ENCODE results near the gene LNPK. TPM values are rescaled to one million over a fixed set of nuclear protein-coding genes. Genes with fewer than 3 reads are reported as not detected.

Gene LNPK
- total and polyA plus RNA-seq, 9 of the 15 experiments (the other 6 are each of a cell fraction or from before 2014, with no cell fraction given), result 6.4 to 40.4 (median 21.3) TPM

DNA sequence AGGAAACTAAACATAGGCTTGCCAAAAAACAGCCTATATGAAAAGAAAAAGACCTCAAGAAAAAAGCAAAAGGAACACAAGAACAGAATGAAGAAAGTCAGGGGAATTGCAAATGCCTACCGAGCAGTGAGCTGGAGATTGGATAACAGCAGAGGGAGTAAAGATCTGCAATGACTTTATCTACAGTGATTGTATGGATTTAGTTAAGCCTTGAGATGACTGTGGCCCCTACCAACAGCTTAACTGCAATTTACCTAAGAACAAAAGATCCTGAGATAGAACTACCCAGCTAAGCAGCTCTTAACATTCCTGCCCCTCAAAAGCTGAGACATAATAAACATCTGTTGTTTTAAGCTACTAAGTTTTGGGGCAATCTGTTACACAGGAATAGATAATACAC is 20.5 kb downstream of the LNPK start:
- Histone ChIP-seq H3K9ac (ENCODE audit: insufficient read depth in 1 of 2, low read depth in 2 of 2, low read length in 2 of 2) (no peak overlapping the region), H3K9me1 (ENCODE audit: control insufficient read depth, insufficient read depth, low read length) (no peaks in the 10 kb centered on the region), H2AFZ (ENCODE audit: low read depth, low read length) (no peak overlapping the region), H3K4me1 (replicated peaks in 1 of 2; ENCODE audit: control insufficient read depth in 2 of 2, insufficient read depth in 2 of 2, low read length in 2 of 2) (no peaks in the 10 kb centered on the region), H3K9me3 (replicated peaks; ENCODE audit: control insufficient read depth, insufficient read depth, low read depth, low read length) (no peaks in the 10 kb centered on the region), H3K27me3 (ENCODE audit: control insufficient read depth in 2 of 2, insufficient read depth in 2 of 2, low read length in 2 of 2) (no peaks in the 10 kb centered on the region), H3K36me3 (ENCODE audit: control insufficient read depth, insufficient read depth, low read length) (peaks cover 34% of the 10 kb centered on the region; the same call in 2 of the 3 replicates), H3K4me3 (no peak overlapping the region), H3K27ac (ENCODE audit: extremely low read depth, low read depth, low read length) (no peak overlapping the region), H4K20me1 (replicated peaks; ENCODE audit: control insufficient read depth, insufficient read depth, low read length) (no peaks in the 10 kb centered on the region), H3K79me2 (ENCODE audit: control insufficient read depth, insufficient read depth, low read length) (0 out of 3 replicates have a peak, but pooled peaks cover under 1% of the 10 kb centered on the region), H3K4me2 (ENCODE audit: insufficient read depth, low read length) (no peak overlapping the region)
- TF ChIP-seq RAD21 (CRISPR knock-in tag; conservative IDR thresholded peaks at IDR 0.05 in 1 of 2, IDR thresholded peaks at IDR 0.05 in 1 of 2) (peak; percentile 22 to 23; a peak in 2 of 4 replicates), PCBP2 (IDR thresholded peaks at IDR 0.05; ENCODE audit: low read depth, low read length, poor library complexity, severe bottlenecking) (no peak), CHCHD3 (CRISPR knock-in tag; IDR thresholded peaks at IDR 0.05) (no peak), RNF2 (IDR thresholded peaks at IDR 0.05) (no peak)
- TF ChIP-seq, protein P1, sequence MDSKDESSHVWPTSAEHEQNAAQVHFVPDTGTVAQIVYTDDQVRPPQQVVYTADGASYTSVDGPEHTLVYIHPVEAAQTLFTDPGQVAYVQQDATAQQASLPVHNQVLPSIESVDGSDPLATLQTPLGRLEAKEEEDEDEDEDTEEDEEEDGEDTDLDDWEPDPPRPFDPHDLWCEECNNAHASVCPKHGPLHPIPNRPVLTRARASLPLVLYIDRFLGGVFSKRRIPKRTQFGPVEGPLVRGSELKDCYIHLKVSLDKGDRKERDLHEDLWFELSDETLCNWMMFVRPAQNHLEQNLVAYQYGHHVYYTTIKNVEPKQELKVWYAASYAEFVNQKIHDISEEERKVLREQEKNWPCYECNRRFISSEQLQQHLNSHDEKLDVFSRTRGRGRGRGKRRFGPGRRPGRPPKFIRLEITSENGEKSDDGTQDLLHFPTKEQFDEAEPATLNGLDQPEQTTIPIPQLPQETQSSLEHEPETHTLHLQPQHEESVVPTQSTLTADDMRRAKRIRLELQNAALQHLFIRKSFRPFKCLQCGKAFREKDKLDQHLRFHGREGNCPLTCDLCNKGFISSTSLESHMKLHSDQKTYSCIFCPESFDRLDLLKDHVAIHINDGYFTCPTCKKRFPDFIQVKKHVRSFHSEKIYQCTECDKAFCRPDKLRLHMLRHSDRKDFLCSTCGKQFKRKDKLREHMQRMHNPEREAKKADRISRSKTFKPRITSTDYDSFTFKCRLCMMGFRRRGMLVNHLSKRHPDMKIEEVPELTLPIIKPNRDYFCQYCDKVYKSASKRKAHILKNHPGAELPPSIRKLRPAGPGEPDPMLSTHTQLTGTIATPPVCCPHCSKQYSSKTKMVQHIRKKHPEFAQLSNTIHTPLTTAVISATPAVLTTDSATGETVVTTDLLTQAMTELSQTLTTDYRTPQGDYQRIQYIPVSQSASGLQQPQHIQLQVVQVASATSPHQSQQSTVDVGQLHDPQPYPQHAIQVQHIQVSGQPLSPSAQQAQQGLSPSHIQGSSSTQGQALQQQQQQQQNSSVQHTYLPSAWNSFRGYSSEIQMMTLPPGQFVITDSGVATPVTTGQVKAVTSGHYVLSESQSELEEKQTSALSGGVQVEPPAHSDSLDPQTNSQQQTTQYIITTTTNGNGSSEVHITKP (IDR thresholded peaks at IDR 0.05; ENCODE audit: partially characterized antibody), result no peak
- TF ChIP-seq, protein P2, sequence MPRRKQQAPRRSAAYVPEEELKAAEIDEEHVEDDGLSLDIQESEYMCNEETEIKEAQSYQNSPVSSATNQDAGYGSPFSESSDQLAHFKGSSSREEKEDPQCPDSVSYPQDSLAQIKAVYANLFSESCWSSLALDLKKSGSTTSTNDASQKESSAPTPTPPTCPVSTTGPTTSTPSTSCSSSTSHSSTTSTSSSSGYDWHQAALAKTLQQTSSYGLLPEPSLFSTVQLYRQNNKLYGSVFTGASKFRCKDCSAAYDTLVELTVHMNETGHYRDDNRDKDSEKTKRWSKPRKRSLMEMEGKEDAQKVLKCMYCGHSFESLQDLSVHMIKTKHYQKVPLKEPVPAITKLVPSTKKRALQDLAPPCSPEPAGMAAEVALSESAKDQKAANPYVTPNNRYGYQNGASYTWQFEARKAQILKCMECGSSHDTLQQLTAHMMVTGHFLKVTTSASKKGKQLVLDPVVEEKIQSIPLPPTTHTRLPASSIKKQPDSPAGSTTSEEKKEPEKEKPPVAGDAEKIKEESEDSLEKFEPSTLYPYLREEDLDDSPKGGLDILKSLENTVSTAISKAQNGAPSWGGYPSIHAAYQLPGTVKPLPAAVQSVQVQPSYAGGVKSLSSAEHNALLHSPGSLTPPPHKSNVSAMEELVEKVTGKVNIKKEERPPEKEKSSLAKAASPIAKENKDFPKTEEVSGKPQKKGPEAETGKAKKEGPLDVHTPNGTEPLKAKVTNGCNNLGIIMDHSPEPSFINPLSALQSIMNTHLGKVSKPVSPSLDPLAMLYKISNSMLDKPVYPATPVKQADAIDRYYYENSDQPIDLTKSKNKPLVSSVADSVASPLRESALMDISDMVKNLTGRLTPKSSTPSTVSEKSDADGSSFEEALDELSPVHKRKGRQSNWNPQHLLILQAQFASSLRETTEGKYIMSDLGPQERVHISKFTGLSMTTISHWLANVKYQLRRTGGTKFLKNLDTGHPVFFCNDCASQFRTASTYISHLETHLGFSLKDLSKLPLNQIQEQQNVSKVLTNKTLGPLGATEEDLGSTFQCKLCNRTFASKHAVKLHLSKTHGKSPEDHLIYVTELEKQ (CRISPR knock-in tag; IDR thresholded peaks at IDR 0.05), result no peak
- in situ Hi-C loops (cut with MboI) (no loop called here), intact Hi-C loops (cut with micrococcal nuclease) (no loop called here)
- no peak for FAIRE-seq
- ChIA-PET CTCF (ENCODE audit: low intra/inter-chr PET ratio) (interaction anchor here (1.8 kb wide), 1 partner anchor 98 kb away, joined by 4 read pairs; no protein-coding TSS in a partner anchor), POLR2A (interaction anchor here (0.6 to 1.5 kb wide), 4 partner anchors 9 to 21 kb away, joined by 3 to 5 read pairs (median 4); partner anchors contain the start of gene LNPK)
- peak; percentile 46; the same call in 2 of the 3 replicates for ATAC-seq
- DNase-seq (ENCODE audit: extremely low read depth in 1 of 4, low spot score in 3 of 4), result no peak
- WGBS (ENCODE audit: insufficient coverage, low coverage, missing lambda C conversion rate), result 33% methylated on average over 1 of the region's 1 CpG
- no TSS peak for BruUV-seq (replicated peaks)

Data from K562 (cell line).